Jurkat, Clone E6-1 (cell line): ENCODE measurements around the gene FMN1.

Experiments
- DNase-seq: peaks from one replicate; pipeline ENCODE4 v3.0.0-alpha.2; 2011; ENCODE audit warnings: low read depth, low spot score
- H3K4me3 ChIP-seq: 2 replicates; pipeline ENCODE4 v1.5.1; 2011; ENCODE audit warnings: mild to moderate bottlenecking, low read length, control low read depth, moderate library complexity

The FMN1 gene

GRCh38 chr15:33159726-33160453 is 34.6 kb downstream of the FMN1 start:
- no peak overlapping the region for H3K4me3 ChIP-seq
- DNase-seq = peak; percentile 46

DNA sequence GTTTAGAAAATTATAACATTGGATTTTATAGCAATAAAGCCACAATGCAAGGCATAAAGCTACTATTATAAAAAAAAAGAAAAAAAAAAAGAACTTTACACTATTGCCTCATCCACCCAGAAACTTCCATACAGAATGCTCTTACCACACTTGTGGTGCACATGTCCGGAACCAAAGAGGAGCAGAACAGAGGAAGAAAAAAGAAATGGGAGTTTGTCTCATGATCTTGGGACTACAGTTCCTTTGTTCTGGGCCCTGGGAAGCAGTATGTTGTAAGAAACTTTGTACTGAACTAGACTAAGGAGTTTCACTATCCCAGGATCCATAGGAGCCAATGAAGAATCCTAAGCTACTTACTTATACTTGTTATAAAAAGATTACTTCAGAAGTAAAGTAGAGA is 36.1 kb downstream of the FMN1 start:
- H3K4me3 ChIP-seq = no peak overlapping the region
- no peak for DNase-seq

- DNase-seq = no peak
- no peak overlapping the region for H3K4me3 ChIP-seq
Measured at GRCh38 chr15:33157371-33158037, 37.0 kb downstream of the FMN1 start.

DNA sequence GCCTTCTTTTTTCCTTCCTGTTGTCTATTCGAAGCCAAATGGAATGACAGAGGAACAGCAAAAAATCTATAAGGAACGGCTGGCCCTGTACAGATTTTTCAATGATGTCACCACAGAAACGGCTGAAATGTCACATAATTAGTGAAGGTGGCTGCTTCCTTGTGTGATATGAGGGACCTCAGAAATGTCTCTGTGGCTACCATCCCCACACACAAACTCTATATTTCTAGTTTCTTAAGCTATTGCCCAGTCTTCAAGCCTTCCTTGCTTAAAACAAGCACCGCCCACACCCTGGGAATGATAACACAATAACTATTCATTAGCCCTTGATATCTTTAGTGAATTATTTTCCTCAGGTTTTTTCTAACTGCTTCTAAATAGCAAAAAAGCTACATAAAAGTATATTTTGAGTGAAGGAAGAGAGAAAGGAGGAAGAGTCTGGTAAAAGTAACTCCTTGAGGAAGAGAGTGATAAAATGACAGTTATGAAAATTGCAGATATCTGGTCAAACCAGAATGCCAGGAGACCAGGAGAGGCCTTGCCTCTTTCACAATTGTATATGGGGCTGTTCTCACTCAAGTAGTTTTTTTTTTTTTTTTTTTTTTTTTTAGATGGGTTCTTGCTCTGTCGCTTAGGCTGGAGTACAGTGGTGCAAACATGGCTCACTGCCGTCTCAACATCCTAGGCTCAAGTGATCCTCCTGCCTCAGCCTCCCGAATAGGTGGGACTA is 38.7 kb downstream of the FMN1 start:
- no peak for DNase-seq
- H3K4me3 ChIP-seq = no peak overlapping the region

GRCh38 chr15:33154351-33155166 is 40.0 kb downstream of the FMN1 start:
- DNase-seq = no peak
- no peak overlapping the region for H3K4me3 ChIP-seq

- no peak for DNase-seq
- H3K4me3 ChIP-seq = no peak overlapping the region
Measured at GRCh38 chr15:33153548-33153947, 41.0 kb downstream of the FMN1 start.

GRCh38 chr15:33152502-33153109 is 41.9 kb downstream of the FMN1 start:
- no peak for DNase-seq
- H3K4me3 ChIP-seq = no peak overlapping the region

DNA sequence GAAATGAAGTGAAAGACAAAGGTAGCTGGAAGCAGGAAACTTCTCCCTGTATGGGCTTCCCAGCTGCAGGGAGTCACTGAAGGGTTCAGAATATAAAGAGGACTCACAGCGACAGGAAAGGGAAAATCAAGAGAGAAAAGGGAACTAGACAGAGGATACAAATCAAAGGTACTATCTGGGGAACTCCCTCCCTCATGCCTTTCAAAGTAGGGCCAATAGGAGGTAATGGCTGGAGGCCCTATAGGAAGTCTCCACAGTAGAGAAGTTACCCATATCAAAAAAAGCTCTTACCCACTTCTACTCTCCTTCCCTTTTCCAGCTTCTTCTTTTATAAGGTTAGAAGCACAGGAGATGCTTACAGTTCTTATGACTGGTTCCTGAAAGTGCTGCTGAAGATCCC is 43.5 kb downstream of the FMN1 start:
- DNase-seq = no peak
- H3K4me3 ChIP-seq = no peak overlapping the region

DNA sequence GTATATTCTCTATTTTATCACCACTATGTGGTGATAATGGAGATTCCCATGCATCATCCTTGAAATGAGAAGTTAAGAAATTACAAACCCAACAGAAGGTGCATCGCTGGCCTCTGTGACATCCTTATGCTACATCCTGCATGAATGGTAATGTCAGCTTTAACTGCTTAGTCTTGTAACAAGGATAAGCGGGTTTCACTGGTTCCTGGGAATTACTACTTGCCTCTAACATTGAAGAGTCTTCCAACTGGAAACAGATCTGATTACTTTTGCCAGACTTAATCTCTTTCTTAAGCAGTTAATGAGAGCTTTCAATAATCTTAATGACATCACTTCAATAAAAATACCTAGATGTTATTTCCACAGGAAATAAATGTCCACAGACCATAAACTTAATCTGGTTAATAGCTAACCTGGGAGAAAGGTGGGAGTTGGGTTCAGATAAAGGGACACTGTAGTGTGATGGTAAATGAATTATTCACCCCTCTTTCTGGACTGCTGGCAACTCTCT is 44.0 kb downstream of the FMN1 start:
- DNase-seq = no peak
- H3K4me3 ChIP-seq = no peak overlapping the region

GRCh38 chr15:33149919-33150318 is 44.6 kb downstream of the FMN1 start:
- no peak for DNase-seq
- H3K4me3 ChIP-seq = no peak overlapping the region

DNA sequence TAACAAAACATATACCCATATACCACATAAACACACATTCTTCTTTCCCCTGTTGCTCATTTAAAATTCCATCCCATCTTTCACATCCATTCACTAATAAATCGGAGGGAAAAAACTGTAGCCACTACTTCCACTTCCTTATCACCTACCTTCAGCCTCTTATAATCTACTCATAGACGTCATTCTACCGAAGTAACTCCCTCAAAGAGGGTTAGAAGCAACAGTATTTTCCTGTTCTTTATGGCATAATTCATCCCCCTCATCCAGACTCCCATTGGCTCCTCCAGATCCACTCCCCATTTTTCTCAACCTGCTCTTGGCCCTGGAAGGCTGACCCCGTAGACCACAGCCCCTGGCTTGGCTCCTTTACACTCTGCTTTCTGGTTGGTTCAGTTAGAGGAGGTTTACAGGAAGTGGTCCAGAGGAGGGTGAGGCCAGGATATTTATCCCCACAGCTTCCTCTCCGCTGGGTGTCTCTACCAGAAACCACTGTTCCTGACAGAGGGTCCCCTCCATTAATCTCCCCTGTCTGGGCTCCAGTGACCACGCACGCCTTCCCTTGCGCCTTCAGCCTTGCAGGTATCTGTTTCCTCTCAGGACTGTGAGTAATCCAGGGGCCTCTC is 46.3 kb downstream of the FMN1 start:
- DNase-seq = peak; percentile 54

DNA sequence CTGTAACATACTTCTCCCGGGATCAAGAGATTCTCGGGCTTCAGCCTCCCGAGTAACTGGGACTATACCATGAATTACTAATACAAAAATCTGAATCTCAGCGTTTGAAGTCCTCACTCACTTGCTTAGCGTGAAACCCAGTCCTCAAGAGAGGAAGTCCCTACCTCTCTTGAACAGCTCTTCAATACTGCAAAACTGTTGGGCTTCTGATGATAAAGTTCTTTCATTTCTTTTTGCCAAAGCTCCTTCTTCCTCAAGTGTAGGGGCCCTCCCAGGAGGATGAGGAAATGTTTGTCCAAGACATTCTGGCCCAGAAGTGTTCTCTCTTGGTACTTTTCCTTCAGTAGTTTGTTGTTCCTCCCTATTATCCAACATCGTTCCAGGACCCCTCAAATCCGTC is 48.5 kb downstream of the FMN1 start:
- DNase-seq = no peak
- no peak overlapping the region for H3K4me3 ChIP-seq

More for the DNA sequence above, 46.3 kb downstream of the FMN1 start:
- peak overlapping the region; percentile 33 for H3K4me3 ChIP-seq

- H3K4me3 ChIP-seq = no peak overlapping the region
- no peak for DNase-seq
Measured at GRCh38 chr15:33145447-33145846, 49.1 kb downstream of the FMN1 start.

DNA sequence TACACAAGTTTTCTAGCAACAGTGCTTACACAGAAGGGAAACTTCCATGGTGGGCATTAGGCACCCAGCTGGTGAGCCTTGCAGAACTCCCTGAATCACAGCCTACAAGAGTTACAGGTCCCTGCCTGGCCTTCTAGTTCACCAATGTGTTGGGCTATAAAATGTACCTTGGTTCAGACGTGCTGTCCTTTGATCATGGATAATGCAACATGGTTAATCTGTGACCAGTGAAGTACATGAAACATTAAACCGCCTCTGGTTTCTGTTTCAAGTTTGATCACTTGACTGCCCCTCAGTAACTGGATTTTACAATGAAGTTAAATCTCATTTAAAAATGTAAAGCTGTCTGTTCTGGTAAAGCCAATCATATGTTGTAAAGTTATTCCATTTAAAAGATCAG is 51.8 kb downstream of the FMN1 start:
- DNase-seq = no peak
- no peak overlapping the region for H3K4me3 ChIP-seq

DNA sequence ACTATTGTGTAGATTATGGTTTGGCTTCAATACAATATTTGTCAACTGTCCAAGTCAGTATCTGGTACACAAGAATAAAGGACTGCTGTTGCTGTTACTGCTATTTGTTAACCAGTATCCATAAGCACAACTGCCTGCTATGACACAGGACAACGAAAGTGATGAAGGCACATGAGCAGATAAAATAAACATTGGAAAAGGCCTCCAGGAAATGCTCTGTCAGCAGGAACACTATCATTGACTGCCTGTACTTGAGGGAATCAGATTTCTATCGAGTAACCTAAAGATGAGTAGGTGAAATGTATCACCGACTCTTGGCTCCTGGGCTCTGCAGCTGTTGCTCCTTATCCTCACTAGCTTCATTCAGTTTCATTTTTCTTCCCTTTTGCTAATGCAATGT is 56.5 kb downstream of the FMN1 start:
- H3K4me3 ChIP-seq = no peak overlapping the region
- no peak for DNase-seq

DNA sequence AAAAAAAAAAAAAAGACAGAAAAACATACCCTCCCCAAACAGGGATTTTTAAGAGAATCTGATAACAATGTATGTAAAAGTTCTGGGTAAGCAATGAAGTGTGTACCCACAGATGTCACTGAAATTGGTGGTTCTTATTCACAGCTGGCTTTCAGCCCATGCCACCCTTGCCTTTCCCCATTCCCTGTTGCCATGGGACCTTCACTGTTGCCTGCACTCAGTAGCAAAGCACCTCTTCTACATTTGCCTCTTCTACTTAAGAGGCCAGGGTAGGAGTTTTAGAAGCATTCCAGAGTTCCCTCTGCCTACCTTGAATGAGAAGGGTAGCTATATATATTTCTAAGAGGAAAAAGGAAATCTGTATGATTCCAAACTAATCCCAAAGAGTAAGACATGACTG is 57.4 kb downstream of the FMN1 start:
- DNase-seq = no peak

GRCh38 chr15:33136353-33136752 is 58.2 kb downstream of the FMN1 start:
- no peak for DNase-seq
- H3K4me3 ChIP-seq = no peak overlapping the region

More for the DNA sequence above, 57.4 kb downstream of the FMN1 start:
- no peak overlapping the region for H3K4me3 ChIP-seq

- DNase-seq = no peak
- no peak overlapping the region for H3K4me3 ChIP-seq
Measured at GRCh38 chr15:33135355-33135781, 59.1 kb downstream of the FMN1 start.
